Ectodermal cell (in vitro differentiated cells): ENCODE measurements around the gene PTPRN2.

ENCODE experiments used
- H3K27ac ChIP-seq: 2 replicates; pipeline ENCODE4 v1.7.0; 2013; ENCODE audit warnings: mild to moderate bottlenecking, low read depth, low read length; ENCODE audit not compliant: insufficient read depth, poor library complexity, severe bottlenecking
- H3K27me3 ChIP-seq: 2 replicates; pipeline ENCODE4 v1.7.0; 2013; ENCODE audit warnings: mild to moderate bottlenecking, low read length; ENCODE audit not compliant: insufficient read depth, control insufficient read depth, poor library complexity, severe bottlenecking
- H3K36me3 ChIP-seq: one replicate; pipeline ENCODE4 v1.7.0; 2013; ENCODE audit warnings: low read length; ENCODE audit not compliant: control insufficient read depth, insufficient read depth
- H3K4me1 ChIP-seq: one replicate; pipeline ENCODE4 v1.7.0; 2013; ENCODE audit warnings: low read length; ENCODE audit not compliant: control insufficient read depth, insufficient read depth
- H3K4me3 ChIP-seq: 2 replicates; pipeline ENCODE4 v1.7.0; 2013; ENCODE audit warnings: low read depth, low read length, control low read depth; ENCODE audit not compliant: insufficient read depth
- H3K9me3 ChIP-seq: 2 replicates; pipeline ENCODE4 v1.7.0; 2013; ENCODE audit warnings: mild to moderate bottlenecking, low read length, moderate library complexity; ENCODE audit not compliant: control insufficient read depth
- WGBS, 2 experiments: methylation state at CpG; one replicate each; pipeline ENCODE4 v1.1.7; 2013; ENCODE audit warnings: missing lambda C conversion rate in 2 of 2; 5-methylcytosine and 5-hydroxymethylcytosine counted together

Gene PTPRN2

DNA sequence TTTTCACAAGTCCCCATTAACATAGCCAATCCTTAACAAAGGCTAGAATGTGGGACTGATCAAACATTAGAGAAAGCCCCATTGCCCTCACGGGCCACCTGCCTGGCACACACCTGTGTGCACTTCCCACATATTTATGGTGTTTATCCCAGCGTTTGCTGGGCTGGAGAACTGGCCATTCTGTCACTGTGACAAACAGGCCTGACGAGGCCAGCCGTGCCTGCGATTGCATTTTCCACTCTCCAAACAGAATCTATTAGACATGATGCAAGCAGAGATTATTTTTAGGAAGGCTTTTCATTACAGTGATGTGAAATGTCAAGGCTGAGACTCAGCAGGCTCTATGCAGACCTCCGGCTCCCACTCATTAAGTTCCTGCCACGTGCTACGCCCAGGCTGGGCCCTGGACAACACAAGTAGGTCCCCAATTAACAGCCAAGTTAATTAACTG lies 20.4 kb downstream of the PTPRN2 start:
- no peak overlapping the region for H3K4me3 ChIP-seq
- H3K9me3 ChIP-seq, result peaks cover 13% of the 10 kb centered on the region
- H3K4me1 ChIP-seq, result no peaks in the 10 kb centered on the region
- H3K27me3 ChIP-seq, result no peaks in the 10 kb centered on the region
- H3K36me3 ChIP-seq, result no peaks in the 10 kb centered on the region
- 72 to 73% methylated on average over 8 of the region's 8 CpGs for WGBS, 2 experiments
- no peak overlapping the region for H3K27ac ChIP-seq

DNA sequence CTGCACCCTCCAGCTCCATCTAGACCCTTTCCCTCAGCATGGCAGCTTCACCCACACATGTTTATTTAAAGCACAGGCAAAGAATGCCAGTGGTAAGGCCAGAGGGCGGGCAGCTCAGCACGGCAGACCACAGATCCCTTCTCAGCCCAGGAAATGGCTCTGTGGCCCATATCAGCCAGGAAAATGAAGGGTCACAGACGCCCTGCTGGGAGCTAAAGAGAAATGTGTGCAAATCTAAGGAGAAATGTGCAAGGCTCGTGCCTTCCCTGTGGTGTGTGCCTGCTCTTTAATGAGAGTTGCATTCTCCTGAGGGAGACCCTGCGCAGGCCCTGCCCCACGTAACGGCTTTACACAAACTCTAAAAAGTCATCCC lies 23.0 kb downstream of the PTPRN2 start:
- Histone ChIP-seq H3K36me3 (no peaks in the 10 kb centered on the region), H3K27me3 (no peaks in the 10 kb centered on the region), H3K4me1 (no peaks in the 10 kb centered on the region), H3K9me3 (peaks cover 18% of the 10 kb centered on the region), H3K4me3 (no peak overlapping the region), H3K27ac (no peak overlapping the region)
- 78 to 80% methylated on average over 7 of the region's 7 CpGs for WGBS, 2 experiments

- H3K4me3 ChIP-seq, result no peak overlapping the region
- H3K27ac ChIP-seq, result no peak overlapping the region
- H3K4me1 ChIP-seq, result no peaks in the 10 kb centered on the region
- H3K36me3 ChIP-seq, result no peaks in the 10 kb centered on the region
- 64 to 67% methylated on average over 9 to 11 of the region's 11 CpGs for WGBS, 2 experiments
- no peaks in the 10 kb centered on the region for H3K27me3 ChIP-seq
- peaks cover 20% of the 10 kb centered on the region for H3K9me3 ChIP-seq
Observed at GRCh38 chr7:158563911-158564662, 23.5 kb downstream of the PTPRN2 start.

- no peak overlapping the region for H3K4me3 ChIP-seq
- WGBS, 2 experiments, result 82% methylated on average over 13 of the region's 13 CpGs
- H3K36me3 ChIP-seq, result no peaks in the 10 kb centered on the region
- H3K27me3 ChIP-seq, result no peaks in the 10 kb centered on the region
- H3K9me3 ChIP-seq, result peaks cover 18% of the 10 kb centered on the region
- no peak overlapping the region for H3K27ac ChIP-seq
- H3K4me1 ChIP-seq, result no peaks in the 10 kb centered on the region
Observed at GRCh38 chr7:158563051-158563450, 24.6 kb downstream of the PTPRN2 start.

GRCh38 chr7:158562517-158562916 lies 25.1 kb downstream of the PTPRN2 start:
- H3K27me3 ChIP-seq, result no peaks in the 10 kb centered on the region
- 71 to 80% methylated on average over 6 of the region's 6 CpGs for WGBS, 2 experiments
- H3K27ac ChIP-seq, result no peak overlapping the region
- peaks cover 21% of the 10 kb centered on the region for H3K9me3 ChIP-seq
- no peaks in the 10 kb centered on the region for H3K36me3 ChIP-seq
- H3K4me3 ChIP-seq, result no peak overlapping the region
- H3K4me1 ChIP-seq, result no peaks in the 10 kb centered on the region

DNA sequence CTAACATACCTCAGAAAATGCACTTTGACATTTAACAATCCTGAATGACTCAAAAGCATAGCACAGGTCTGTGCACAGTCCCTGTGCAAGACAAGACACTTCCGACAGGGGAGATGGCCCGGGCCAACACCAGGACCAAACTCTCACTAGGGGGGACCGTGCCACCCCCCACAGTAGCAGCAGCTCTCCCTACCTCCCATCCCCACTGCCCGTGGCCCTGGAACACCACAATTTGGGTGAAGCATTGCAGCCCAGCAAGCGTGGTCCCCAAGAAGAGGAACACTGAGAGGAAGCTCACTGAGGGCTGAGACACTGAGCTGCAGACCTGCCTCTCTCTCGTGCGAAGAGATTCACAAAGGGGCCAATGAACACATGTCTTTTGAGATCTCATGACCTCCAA lies 26.0 kb downstream of the PTPRN2 start:
- Histone ChIP-seq H3K4me3 (no peak overlapping the region), H3K4me1 (no peaks in the 10 kb centered on the region), H3K27ac (no peak overlapping the region), H3K27me3 (no peaks in the 10 kb centered on the region), H3K9me3 (peaks cover 17% of the 10 kb centered on the region), H3K36me3 (no peaks in the 10 kb centered on the region)
- WGBS, 2 experiments, result 74 to 81% methylated on average over 7 of the region's 7 CpGs

DNA sequence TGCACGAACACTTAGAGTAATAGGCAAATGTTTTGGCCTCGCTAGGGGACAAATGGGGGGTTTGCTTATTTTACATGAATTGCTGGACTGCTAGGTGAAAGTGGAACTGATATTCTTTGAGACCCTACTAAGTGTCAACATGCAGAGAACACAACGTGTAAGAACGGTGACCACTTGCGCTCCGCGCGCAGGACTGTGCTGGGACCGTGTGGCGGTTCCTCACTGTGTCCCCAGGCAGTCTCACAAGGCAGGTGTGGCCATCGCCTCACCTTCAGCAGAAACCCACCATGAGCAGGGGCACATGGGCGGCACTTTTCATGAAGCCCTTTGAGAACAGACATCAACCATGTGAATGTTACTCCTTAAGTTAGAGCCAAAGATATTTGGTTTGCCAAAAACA lies 27.2 kb downstream of the PTPRN2 start:
- H3K27ac ChIP-seq, result no peak overlapping the region
- H3K9me3 ChIP-seq, result peaks cover 17% of the 10 kb centered on the region
- WGBS, 2 experiments, result 89% methylated on average over 12 of the region's 12 CpGs
- no peaks in the 10 kb centered on the region for H3K36me3 ChIP-seq
- H3K4me3 ChIP-seq, result no peak overlapping the region
- no peaks in the 10 kb centered on the region for H3K4me1 ChIP-seq
- no peaks in the 10 kb centered on the region for H3K27me3 ChIP-seq

GRCh38 chr7:158559356-158559755 lies 28.3 kb downstream of the PTPRN2 start:
- Histone ChIP-seq H3K36me3 (no peaks in the 10 kb centered on the region), H3K9me3 (peaks cover 17% of the 10 kb centered on the region)
- 73 to 76% methylated on average over 6 of the region's 6 CpGs for WGBS, 2 experiments

GRCh38 chr7:158558816-158559215 lies 28.8 kb downstream of the PTPRN2 start:
- Histone ChIP-seq H3K27ac (no peak overlapping the region), H3K4me1 (no peaks in the 10 kb centered on the region), H3K36me3 (no peaks in the 10 kb centered on the region), H3K27me3 (no peaks in the 10 kb centered on the region), H3K9me3 (peaks cover 20% of the 10 kb centered on the region), H3K4me3 (no peak overlapping the region)
- WGBS, 2 experiments, result 62 to 76% methylated on average over 3 of the region's 3 CpGs

More at GRCh38 chr7:158559356-158559755, 28.3 kb downstream of the PTPRN2 start:
- Histone ChIP-seq H3K4me1 (no peaks in the 10 kb centered on the region), H3K27ac (no peak overlapping the region), H3K27me3 (no peaks in the 10 kb centered on the region), H3K4me3 (no peak overlapping the region)

GRCh38 chr7:158557441-158557755 lies 30.2 kb downstream of the PTPRN2 start:
- 81 to 86% methylated on average over 9 of the region's 9 CpGs for WGBS, 2 experiments
- Histone ChIP-seq H3K9me3 (peaks cover 15% of the 10 kb centered on the region), H3K27ac (no peak overlapping the region), H3K4me3 (no peak overlapping the region), H3K4me1 (no peaks in the 10 kb centered on the region), H3K36me3 (no peaks in the 10 kb centered on the region), H3K27me3 (no peaks in the 10 kb centered on the region)
